Tibial nerve (tissue), 4 donors: ENCODE measurements around the gene PLPP1.
A peak's percentile ranks its signal among the peaks of the same experiment; 100 is the strongest.

ENCODE experiments used
- EP300 ChIP-seq, 2 donors: sonication (generic); formaldehyde crosslinking; IDR thresholded peaks; one replicate each; pipeline ENCODE4 v1.6.1; 2017; ENCODE audit warnings: antibody characterized with exemption in 2 of 2, mild to moderate bottlenecking in 1 of 2
- TF ChIP-seq, protein P1 (sequence below), 5 experiments: fragments of 200-600 bp in 3 of 5; fragments of 450-650 bp in 2 of 5; sonication (generic) in 3 of 5; IDR thresholded peaks; one replicate each; pipeline ENCODE4 v1.5.1; 2016 to 2019; ENCODE audit warnings: antibody characterized with exemption in 5 of 5, mild to moderate bottlenecking in 3 of 5, moderate library complexity in 2 of 5

DNA sequence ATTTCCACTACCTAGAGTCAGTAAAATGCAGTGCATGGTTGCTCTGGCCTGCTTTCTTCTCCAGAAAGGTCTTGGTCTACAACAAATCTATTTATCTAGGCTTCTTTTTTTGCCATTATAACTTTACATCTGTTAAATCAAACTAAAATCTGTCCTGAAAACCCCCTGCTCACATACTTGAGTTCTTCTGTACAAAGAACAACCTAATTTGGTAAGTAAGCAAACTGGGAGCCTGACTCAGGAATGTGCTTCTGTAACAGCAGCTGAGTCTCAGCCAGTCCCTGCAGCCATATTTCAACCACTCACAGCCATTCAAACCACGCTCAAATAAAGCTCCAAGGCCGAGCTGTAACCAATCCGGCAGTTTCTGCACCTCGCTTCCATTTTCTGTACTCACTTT is 95.8 kb downstream of the PLPP1 start:
- TF ChIP-seq, protein P1, sequence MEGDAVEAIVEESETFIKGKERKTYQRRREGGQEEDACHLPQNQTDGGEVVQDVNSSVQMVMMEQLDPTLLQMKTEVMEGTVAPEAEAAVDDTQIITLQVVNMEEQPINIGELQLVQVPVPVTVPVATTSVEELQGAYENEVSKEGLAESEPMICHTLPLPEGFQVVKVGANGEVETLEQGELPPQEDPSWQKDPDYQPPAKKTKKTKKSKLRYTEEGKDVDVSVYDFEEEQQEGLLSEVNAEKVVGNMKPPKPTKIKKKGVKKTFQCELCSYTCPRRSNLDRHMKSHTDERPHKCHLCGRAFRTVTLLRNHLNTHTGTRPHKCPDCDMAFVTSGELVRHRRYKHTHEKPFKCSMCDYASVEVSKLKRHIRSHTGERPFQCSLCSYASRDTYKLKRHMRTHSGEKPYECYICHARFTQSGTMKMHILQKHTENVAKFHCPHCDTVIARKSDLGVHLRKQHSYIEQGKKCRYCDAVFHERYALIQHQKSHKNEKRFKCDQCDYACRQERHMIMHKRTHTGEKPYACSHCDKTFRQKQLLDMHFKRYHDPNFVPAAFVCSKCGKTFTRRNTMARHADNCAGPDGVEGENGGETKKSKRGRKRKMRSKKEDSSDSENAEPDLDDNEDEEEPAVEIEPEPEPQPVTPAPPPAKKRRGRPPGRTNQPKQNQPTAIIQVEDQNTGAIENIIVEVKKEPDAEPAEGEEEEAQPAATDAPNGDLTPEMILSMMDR (IDR thresholded peaks at IDR 0.05), result no peak
- peak in 1 of 2 donors; percentile 9 for TF ChIP-seq EP300 (IDR thresholded peaks at IDR 0.05)
